SK-N-SH (cell line): ENCODE results near the gene SIL1. TPM values are rescaled to one million over a fixed set of nuclear protein-coding genes. Genes with fewer than 3 reads are reported as not detected.

Experiments used
- CTCF ChIA-PET: fragments of 300-600, 350-600 bp; formaldehyde crosslinking; extraction: SDS; loops from one replicate; lab custom pipeline; 2021; lab: Yijun Ruan, JAX
- POLR2A ChIA-PET: fragments of 350-600 bp; sonication (Branson Sonifier 250); formaldehyde crosslinking; extraction: SDS; loops from one replicate; lab custom pipeline; 2020; ENCODE audit warnings: antibody characterized with exemption, inconsistent platforms; lab: Yijun Ruan, JAX
- DNase-seq: peaks from one replicate; pipeline ENCODE4 v3.0.0; 2012
- H2AFZ ChIP-seq: fragments of 200-600 bp; sonication (generic); 2 replicates; pipeline ENCODE4 v1.8.1; 2016; ENCODE audit warnings: antibody characterized with exemption, mild to moderate bottlenecking, low read depth
- H3F3A ChIP-seq: fragments of 200-600 bp; sonication (generic); replicated peaks from 2 replicates; pipeline ENCODE3; 2016; ENCODE audit warnings: antibody characterized with exemption, mild to moderate bottlenecking; ENCODE audit not compliant: insufficient read depth
- H3K27ac ChIP-seq, 2 experiments: fragments of 200-500 bp in 1 of 2; fragments of 200-600 bp in 1 of 2; sonication (Bioruptor generic) in 1 of 2; sonication (generic), shearing (Covaris generic) in 1 of 2; 2 replicates each; pipeline versions ENCODE4 v1.5.1 to v1.6.1; 2014 to 2016; ENCODE audit warnings: low read depth in 2 of 2, inconsistent platforms in 1 of 2, low read length in 1 of 2, mild to moderate bottlenecking in 1 of 2, mixed read lengths in 1 of 2
- H3K27me3 ChIP-seq: fragments of 200-600 bp; sonication (generic), shearing (Covaris generic); 2 replicates; pipeline ENCODE4 v1.6.1; 2016; ENCODE audit warnings: mixed run types; ENCODE audit not compliant: insufficient read depth
- H3K36me3 ChIP-seq, 2 experiments: fragments of 200-500 bp in 1 of 2; fragments of 200-600 bp in 1 of 2; sonication (Bioruptor generic) in 1 of 2; sonication (generic) in 1 of 2; replicated peaks in 1 of 2; 2 replicates each; pipeline versions ENCODE3 to v1.5.1; 2014 to 2016; ENCODE audit warnings: low read length in 1 of 2, mild to moderate bottlenecking in 1 of 2; ENCODE audit not compliant: insufficient read depth in 2 of 2, control insufficient read depth in 1 of 2
- H3K4me1 ChIP-seq, 2 experiments: fragments of 200-500 bp in 1 of 2; fragments of 200-600 bp in 1 of 2; sonication (Bioruptor generic) in 1 of 2; sonication (generic), shearing (Covaris generic) in 1 of 2; 2 replicates each; pipeline versions ENCODE4 v1.5.1 to v1.6.1; 2014 to 2016; ENCODE audit warnings: low read depth in 1 of 2, low read length in 1 of 2, mixed run types in 1 of 2; ENCODE audit not compliant: insufficient read depth in 2 of 2, control insufficient read depth in 1 of 2
- H3K4me2 ChIP-seq: fragments of 200-600 bp; sonication (generic), shearing (Covaris generic); 2 replicates; pipeline ENCODE4 v1.6.1; 2017; ENCODE audit warnings: mixed run types
- H3K4me3 ChIP-seq, 2 experiments: fragments of 200-500 bp in 1 of 2; fragments of 200-600 bp in 1 of 2; sonication (Bioruptor generic) in 1 of 2; sonication (generic), shearing (Covaris generic) in 1 of 2; 2 replicates each; pipeline versions ENCODE4 v1.5.1 to v1.8.1; 2014 to 2016; ENCODE audit warnings: low read depth in 2 of 2, inconsistent platforms in 1 of 2, low read length in 1 of 2, mild to moderate bottlenecking in 1 of 2, mixed read lengths in 1 of 2, moderate library complexity in 1 of 2
- H3K79me2 ChIP-seq: fragments of 200-600 bp; sonication (generic); 2 replicates; pipeline ENCODE4 v1.8.1; 2017; ENCODE audit warnings: mild to moderate bottlenecking; ENCODE audit not compliant: insufficient read depth
- H3K9ac ChIP-seq: fragments of 200-600 bp; sonication (generic); 2 replicates; pipeline ENCODE4 v1.6.1; 2017; ENCODE audit warnings: mixed run types
- H3K9me2 ChIP-seq: fragments of 200-600 bp; sonication (generic); 2 replicates; pipeline ENCODE4 v1.6.1; 2017; ENCODE audit warnings: mixed run types
- H3K9me3 ChIP-seq: fragments of 200-600 bp; sonication (generic); 2 replicates; pipeline ENCODE4 v1.6.1; 2017; ENCODE audit warnings: mixed run types, mild to moderate bottlenecking, moderate library complexity
- H4K20me1 ChIP-seq: fragments of 200-600 bp; sonication (generic); 2 replicates; pipeline ENCODE4 v1.6.1; 2017; ENCODE audit warnings: mild to moderate bottlenecking, mixed run types; ENCODE audit not compliant: insufficient read depth
- CTCF ChIP-seq: fragments of 200-600 bp; sonication (generic); IDR thresholded peaks from 2 replicates; pipeline ENCODE4 v1.6.1; 2017; ENCODE audit warnings: antibody characterized with exemption, mild to moderate bottlenecking, moderate library complexity
- ELF1 ChIP-seq: IDR thresholded peaks from 2 replicates; pipeline ENCODE4 v1.4.0; 2012
- EP300 ChIP-seq, 2 experiments: IDR thresholded peaks; 2 replicates each; pipeline versions ENCODE4 v1.4.0 to v1.6.1; 2012; ENCODE audit warnings: borderline replicate concordance in 1 of 2, low read depth in 1 of 2, low read length in 1 of 2
- EZH2phosphoT487 ChIP-seq: fragments of 200-600 bp; sonication (generic); IDR thresholded peaks from 2 replicates; pipeline ENCODE4 v1.6.1; 2017; ENCODE audit warnings: low read depth, mixed run types, mild to moderate bottlenecking, antibody characterized with exemption, moderate library complexity, borderline replicate concordance
- FOSL2 ChIP-seq: IDR thresholded peaks from 2 replicates; pipeline ENCODE4 v1.4.0; 2012; ENCODE audit warnings: low read depth, mild to moderate bottlenecking, moderate library complexity, borderline replicate concordance
- FOXJ3 ChIP-seq: sonication (generic); formaldehyde crosslinking; IDR thresholded peaks from 2 replicates; pipeline ENCODE4 v1.5.1; 2020; ENCODE audit warnings: mild to moderate bottlenecking, missing genetic modification reagents
- GABPA ChIP-seq: IDR thresholded peaks from 2 replicates; pipeline ENCODE4 v1.4.0; 2012; ENCODE audit warnings: low read depth, mild to moderate bottlenecking
- GATA2 ChIP-seq: sonication (generic); formaldehyde crosslinking; IDR thresholded peaks from 2 replicates; pipeline ENCODE4 v1.5.0; 2020; ENCODE audit warnings: mild to moderate bottlenecking, missing genetic modification reagents
- IRF3 ChIP-seq: fragments of 150-350 bp; IDR thresholded peaks from 2 replicates; pipeline ENCODE4 v1.6.1; 2016; ENCODE audit warnings: mild to moderate bottlenecking, low read depth, low read length
- JUND ChIP-seq: IDR thresholded peaks from 2 replicates; pipeline ENCODE4 v1.4.0; 2012
- MXI1 ChIP-seq: IDR thresholded peaks from 2 replicates; pipeline ENCODE4 v1.6.1; 2012; ENCODE audit warnings: mild to moderate bottlenecking, low read depth, low read length, improper control_type of control experiment
- NRF1 ChIP-seq: IDR thresholded peaks from 2 replicates; pipeline ENCODE4 v1.6.1; 2012; ENCODE audit warnings: low read depth, mild to moderate bottlenecking, low read length
- POLR2AphosphoS5 ChIP-seq: IDR thresholded peaks from 2 replicates; pipeline ENCODE4 v1.6.1; 2012; ENCODE audit warnings: low read depth, low read length
- RCOR1 ChIP-seq: fragments of 150-350 bp; IDR thresholded peaks from 2 replicates; pipeline ENCODE4 v1.6.1; 2017; ENCODE audit warnings: antibody characterized with exemption, low read length
- RFX5 ChIP-seq: IDR thresholded peaks from 2 replicates; pipeline ENCODE4 v1.6.1; 2012; ENCODE audit warnings: mild to moderate bottlenecking, improper control_type of control experiment, low read length
- SIN3A ChIP-seq: IDR thresholded peaks from 2 replicates; pipeline ENCODE4 v1.6.1; 2012; ENCODE audit warnings: low read depth, mild to moderate bottlenecking, low read length, moderate library complexity, borderline replicate concordance
- SMC3 ChIP-seq: IDR thresholded peaks from 2 replicates; pipeline ENCODE4 v1.6.1; 2012; ENCODE audit warnings: low read depth, low read length, improper control_type of control experiment
- TAF1 ChIP-seq: IDR thresholded peaks from 2 replicates; pipeline ENCODE4 v1.6.1; 2012; ENCODE audit warnings: low read depth, mild to moderate bottlenecking, low read length, moderate library complexity, borderline replicate concordance
- TEAD4 ChIP-seq: IDR thresholded peaks from 2 replicates; pipeline ENCODE4 v1.4.0; 2012; ENCODE audit warnings: mild to moderate bottlenecking, borderline replicate concordance; ENCODE audit not compliant: insufficient read depth
- YY1 ChIP-seq: IDR thresholded peaks from 2 replicates; pipeline ENCODE4 v1.4.0; 2012; ENCODE audit warnings: low read depth, mild to moderate bottlenecking
- WGBS: methylation state at CpG from one replicate; pipeline ENCODE4 v1.1.6; 2017; ENCODE audit warnings: low lambda C conversion rate; 5-methylcytosine and 5-hydroxymethylcytosine counted together
- polyA plus RNA-seq, 3 experiments: library from polyadenylated mRNA; depleted of rRNA; stranded (reverse); fragments of >200 nt; gene quantifications; 2 replicates each; pipeline ENCODE4 v1.2.3, GENCODE V29; 2012

SIL1 gene
- polyA plus RNA-seq, 1 of the 3 experiments (the other 2 are of a cell fraction), result 25.9 TPM

- ChIA-PET CTCF (no interaction called here), POLR2A (no interaction called here)
- Histone ChIP-seq H2AFZ (no peak overlapping the region), H4K20me1 (no peaks in the 10 kb centered on the region), H3K9ac (no peak overlapping the region), H3F3A (no peaks in the 10 kb centered on the region), H3K9me3 (no peaks in the 10 kb centered on the region), H3K27ac (no peak overlapping the region), H3K4me1 (no peaks in the 10 kb centered on the region), H3K4me2 (no peak overlapping the region), H3K79me2 (no peaks in the 10 kb centered on the region), H3K36me3 (no peaks in the 10 kb centered on the region), H3K27me3 (no peaks in the 10 kb centered on the region), H3K4me3 (no peak overlapping the region), H3K9me2 (no peaks in the 10 kb centered on the region)
- TF ChIP-seq NRF1, result no peak
- TF ChIP-seq TEAD4, result no peak
- TF ChIP-seq YY1, result no peak
- no peak for TF ChIP-seq FOXJ3 (CRISPR knock-in tag)
- no peak for TF ChIP-seq SMC3
- no peak for TF ChIP-seq GATA2
- no peak for TF ChIP-seq GABPA
- no peak for TF ChIP-seq EZH2phosphoT487
- no peak for TF ChIP-seq FOSL2
- no peak for TF ChIP-seq CTCF
- no peak for TF ChIP-seq MXI1
- TF ChIP-seq TAF1, result no peak
- TF ChIP-seq JUND, result no peak
- no peak for TF ChIP-seq RFX5
- TF ChIP-seq RCOR1, result no peak
- no peak for DNase-seq
- 55% methylated on average over 2 of the region's 2 CpGs for WGBS
Measured at GRCh38 chr5:139205586-139205985, 7.4 kb upstream of the SIL1 start.

GRCh38 chr5:139205124-139205523 lies 7.0 kb upstream of the SIL1 start:
- Histone ChIP-seq H3K4me3 (no peak overlapping the region), H3K27me3 (no peaks in the 10 kb centered on the region), H3K9ac (no peak overlapping the region), H3K27ac (no peak overlapping the region), H4K20me1 (no peaks in the 10 kb centered on the region), H3K9me2 (no peaks in the 10 kb centered on the region), H3K4me2 (no peak overlapping the region), H3K36me3 (no peaks in the 10 kb centered on the region), H2AFZ (no peak overlapping the region), H3F3A (no peaks in the 10 kb centered on the region), H3K4me1 (no peaks in the 10 kb centered on the region), H3K79me2 (no peaks in the 10 kb centered on the region), H3K9me3 (no peaks in the 10 kb centered on the region)
- CTCF ChIA-PET, result no interaction called here
- POLR2A ChIA-PET, result no interaction called here
- WGBS, result 85% methylated on average over 4 of the region's 4 CpGs
- TF ChIP-seq POLR2AphosphoS5 (no peak), EZH2phosphoT487 (no peak), EP300 (IDR thresholded peaks at IDR 0.05; ENCODE audit: borderline replicate concordance in 1 of 2, low read depth in 1 of 2, low read length in 1 of 2) (no peak), CTCF (no peak), IRF3 (no peak), ELF1 (no peak), RFX5 (no peak), SIN3A (no peak)
- DNase-seq, result no peak
